ENCODE data around the gene CH25H.

The CH25H gene

GRCh38 chr10:89241486-89242344, 34.6 kb upstream of the CH25H start:
- TF ChIP-seq CTCF (IDR thresholded peaks at IDR 0.05; ENCODE audit: low read depth, low read length): no peak
- Histone ChIP-seq H3K27me3 (no peaks in the 10 kb centered on the region), H3K4me1 (no peaks in the 10 kb centered on the region), H3K9me3 (no peaks in the 10 kb centered on the region), H3K36me3 (no peaks in the 10 kb centered on the region), H3K4me3 (ENCODE audit: low read depth, low read length) (no peak overlapping the region)
- DNase-seq: no peak

GRCh38 chr10:89241026-89241425, 33.9 kb upstream of the CH25H start:
- H3K4me3 ChIP-seq (ENCODE audit: low read depth, low read length): no peak overlapping the region
- no peaks in the 10 kb centered on the region for H3K4me1 ChIP-seq
- H3K9me3 ChIP-seq: no peaks in the 10 kb centered on the region
- no peaks in the 10 kb centered on the region for H3K27me3 ChIP-seq
- H3K36me3 ChIP-seq: no peaks in the 10 kb centered on the region
- TF ChIP-seq CTCF (IDR thresholded peaks at IDR 0.05; ENCODE audit: low read depth, low read length): no peak
- no peak for DNase-seq

GRCh38 chr10:89240519-89240918, 33.4 kb upstream of the CH25H start:
- no peak for DNase-seq
- no peaks in the 10 kb centered on the region for H3K27me3 ChIP-seq
- no peaks in the 10 kb centered on the region for H3K36me3 ChIP-seq
- H3K4me3 ChIP-seq (ENCODE audit: low read depth, low read length): no peak overlapping the region
- no peaks in the 10 kb centered on the region for H3K4me1 ChIP-seq
- no peak for TF ChIP-seq CTCF (IDR thresholded peaks at IDR 0.05; ENCODE audit: low read depth, low read length)
- H3K9me3 ChIP-seq: no peaks in the 10 kb centered on the region

- Histone ChIP-seq H3K4me3 (ENCODE audit: low read depth, low read length) (no peak overlapping the region), H3K27me3 (no peaks in the 10 kb centered on the region), H3K36me3 (no peaks in the 10 kb centered on the region), H3K4me1 (no peaks in the 10 kb centered on the region), H3K9me3 (no peaks in the 10 kb centered on the region)
- DNase-seq: no peak
- no peak for TF ChIP-seq CTCF (IDR thresholded peaks at IDR 0.05; ENCODE audit: low read depth, low read length)
These were observed 32.0 kb upstream of the CH25H start for GRCh38 chr10:89238956-89239644.

- DNase-seq: no peak
- H3K4me1 ChIP-seq: no peaks in the 10 kb centered on the region
- no peaks in the 10 kb centered on the region for H3K27me3 ChIP-seq
- H3K36me3 ChIP-seq: no peaks in the 10 kb centered on the region
- no peak for TF ChIP-seq CTCF (IDR thresholded peaks at IDR 0.05; ENCODE audit: low read depth, low read length)
- no peaks in the 10 kb centered on the region for H3K9me3 ChIP-seq
- no peak overlapping the region for H3K4me3 ChIP-seq (ENCODE audit: low read depth, low read length)
These were observed 30.7 kb upstream of the CH25H start for GRCh38 chr10:89237849-89238248.
